ENCODE data around the gene ACER3. TPM values are rescaled to one million over a fixed set of nuclear protein-coding genes. Genes with fewer than 3 reads are reported as not detected.
"Not testable (repeated sequence)": the region's sequence is repeated elsewhere in the genome, so short reads cannot be mapped to it uniquely, and the experiment has no call there.

Gene ACER3
- total RNA-seq, 4 donors from 2014 or later, result 20.5 to 30.6 (median 23.0) TPM

DNA sequence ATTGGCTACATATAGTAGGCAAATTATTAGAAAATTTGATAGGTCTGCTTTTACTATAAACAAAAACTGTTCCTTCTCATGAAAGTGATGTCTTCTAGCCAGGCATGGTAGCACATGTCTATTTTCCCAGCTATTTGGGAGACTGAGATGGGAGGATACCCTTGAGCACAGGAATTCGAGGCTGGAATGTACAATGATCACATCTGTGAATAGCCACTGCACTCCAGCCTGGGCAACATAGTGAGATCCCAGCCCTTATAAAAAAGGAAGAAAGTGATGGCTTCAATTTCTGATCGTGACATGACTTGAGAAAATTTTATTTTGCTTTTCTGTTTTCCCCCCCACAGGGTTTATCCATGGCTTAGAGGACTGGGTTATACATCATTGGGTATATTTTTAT lies 154.0 kb downstream of the ACER3 start:
- no peaks in the 10 kb centered on the region for H3K9me3 ChIP-seq
- DNase-seq (ENCODE audit: low spot score in 2 of 2), result no peak
- H3K27ac ChIP-seq, result no peak overlapping the region
- no peaks in the 10 kb centered on the region for H3K27me3 ChIP-seq
- H3K4me3 ChIP-seq, result no peak overlapping the region
- 95 to 100% methylated on average over 2 of the region's 2 CpGs for WGBS, 2 donors
- H3K36me3 ChIP-seq, result peaks cover 0 to 42% (median 0%) of the 10 kb centered on the region in 3 donors
- TF ChIP-seq POLR2A (IDR thresholded peaks at IDR 0.05) (no peak), EP300 (IDR thresholded peaks at IDR 0.05) (no peak)
- TF ChIP-seq, protein P1, sequence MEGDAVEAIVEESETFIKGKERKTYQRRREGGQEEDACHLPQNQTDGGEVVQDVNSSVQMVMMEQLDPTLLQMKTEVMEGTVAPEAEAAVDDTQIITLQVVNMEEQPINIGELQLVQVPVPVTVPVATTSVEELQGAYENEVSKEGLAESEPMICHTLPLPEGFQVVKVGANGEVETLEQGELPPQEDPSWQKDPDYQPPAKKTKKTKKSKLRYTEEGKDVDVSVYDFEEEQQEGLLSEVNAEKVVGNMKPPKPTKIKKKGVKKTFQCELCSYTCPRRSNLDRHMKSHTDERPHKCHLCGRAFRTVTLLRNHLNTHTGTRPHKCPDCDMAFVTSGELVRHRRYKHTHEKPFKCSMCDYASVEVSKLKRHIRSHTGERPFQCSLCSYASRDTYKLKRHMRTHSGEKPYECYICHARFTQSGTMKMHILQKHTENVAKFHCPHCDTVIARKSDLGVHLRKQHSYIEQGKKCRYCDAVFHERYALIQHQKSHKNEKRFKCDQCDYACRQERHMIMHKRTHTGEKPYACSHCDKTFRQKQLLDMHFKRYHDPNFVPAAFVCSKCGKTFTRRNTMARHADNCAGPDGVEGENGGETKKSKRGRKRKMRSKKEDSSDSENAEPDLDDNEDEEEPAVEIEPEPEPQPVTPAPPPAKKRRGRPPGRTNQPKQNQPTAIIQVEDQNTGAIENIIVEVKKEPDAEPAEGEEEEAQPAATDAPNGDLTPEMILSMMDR (IDR thresholded peaks at IDR 0.05), result no peak
- no peaks in the 10 kb centered on the region for H3K4me1 ChIP-seq

DNA sequence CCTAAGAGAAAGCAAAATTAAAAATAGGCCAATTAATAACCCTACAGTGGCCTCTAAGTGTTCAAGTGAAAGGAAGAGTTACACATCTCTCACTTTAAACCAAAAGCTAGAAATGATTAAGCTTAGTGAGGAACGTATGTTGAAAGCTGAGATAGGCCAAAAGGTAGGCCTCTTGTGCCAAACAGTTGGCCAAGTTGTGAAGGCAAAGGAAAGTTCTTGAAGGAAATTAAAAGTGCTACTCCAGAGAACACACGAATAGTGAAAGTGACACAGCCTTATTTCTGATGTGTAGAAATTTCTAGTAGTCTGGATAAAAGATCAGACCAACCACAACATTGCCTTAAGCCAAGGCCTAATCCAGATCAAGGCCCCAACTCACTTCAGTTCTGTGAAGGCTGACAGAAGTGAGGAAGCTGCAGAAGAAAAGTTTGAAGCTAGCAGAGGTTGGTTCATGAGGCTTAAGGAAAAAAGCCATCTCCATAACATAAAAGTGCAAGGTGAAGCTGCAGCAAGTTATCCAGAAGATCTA lies 157.7 kb downstream of the ACER3 start:
- H3K9me3 ChIP-seq; H3K4me3 ChIP-seq; DNase-seq (ENCODE audit: low spot score in 2 of 2); H3K4me1 ChIP-seq; H3K27ac ChIP-seq; H3K27me3 ChIP-seq: not testable (repeated sequence)
- H3K36me3 ChIP-seq, result peaks cover 0 to 41% (median 0%) of the 10 kb centered on the region in 3 donors
- WGBS, 2 donors, result 95 to 96% methylated on average over 2 of the region's 2 CpGs

DNA sequence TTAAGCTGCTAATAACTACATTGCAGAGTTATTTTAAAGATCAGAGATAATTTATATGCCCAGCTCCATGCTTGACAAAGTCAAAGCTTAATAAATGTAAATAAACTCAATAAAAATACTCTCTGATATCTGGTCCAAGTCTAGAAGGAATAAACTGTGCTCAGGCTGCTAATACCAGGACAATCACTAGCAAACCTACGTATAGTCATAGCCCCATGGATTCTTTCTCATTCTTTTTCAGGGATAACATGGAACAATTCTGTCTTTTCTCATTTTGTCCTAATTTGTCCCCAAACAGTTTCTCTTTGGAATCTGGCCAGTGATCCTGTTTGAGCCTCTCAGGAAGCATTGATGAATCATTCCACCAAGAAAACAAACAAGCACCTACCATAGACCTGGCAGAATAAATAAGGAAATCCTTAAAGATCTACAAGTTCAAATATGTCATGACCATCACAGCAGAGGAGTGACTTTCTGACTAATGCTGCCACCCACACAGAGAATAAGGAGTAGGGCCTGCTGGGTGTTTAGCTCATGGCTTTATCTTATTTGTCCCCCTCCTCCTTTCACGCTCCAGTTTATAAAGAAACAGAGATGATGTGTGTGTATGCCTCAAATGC lies 159.4 kb downstream of the ACER3 start:
- Histone ChIP-seq H3K4me3 (no peak overlapping the region), H3K4me1 (no peaks in the 10 kb centered on the region), H3K27ac (no peak overlapping the region), H3K36me3 (peaks cover 0 to 41% (median 0%) of the 10 kb centered on the region in 3 donors), H3K27me3 (no peaks in the 10 kb centered on the region), H3K9me3 (no peaks in the 10 kb centered on the region)
- DNase-seq (ENCODE audit: low spot score in 2 of 2), result no peak
- TF ChIP-seq EP300 (IDR thresholded peaks at IDR 0.05), result no peak
- no peak for TF ChIP-seq POLR2A (IDR thresholded peaks at IDR 0.05)
- WGBS, 2 donors, result 74 to 76% methylated on average over 2 of the region's 2 CpGs

DNA sequence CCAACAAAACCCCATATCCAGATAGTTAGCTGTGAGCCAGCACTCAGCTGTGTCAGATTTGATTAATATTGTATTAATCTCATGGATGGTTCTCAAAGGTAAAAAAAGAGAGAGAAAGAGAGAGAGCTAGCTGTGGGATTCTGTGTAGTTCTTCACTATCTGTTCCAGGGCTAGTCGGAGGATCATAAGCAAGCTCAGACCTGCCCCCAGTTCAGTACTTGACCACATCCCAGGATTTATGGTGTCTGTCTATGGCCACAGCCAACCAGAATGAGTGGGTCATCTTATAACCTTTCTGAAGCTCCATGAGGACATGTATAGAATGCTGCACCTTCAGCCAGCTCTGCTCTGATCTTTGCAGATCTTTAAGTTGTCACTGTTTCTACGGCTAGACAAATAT lies 160.0 kb downstream of the ACER3 start:
- no peaks in the 10 kb centered on the region for H3K9me3 ChIP-seq
- TF ChIP-seq POLR2A (IDR thresholded peaks at IDR 0.05), result no peak
- H3K27ac ChIP-seq, result no peak overlapping the region
- no peak overlapping the region for H3K4me3 ChIP-seq
- WGBS, 2 donors, result 90 to 93% methylated on average over 2 of the region's 2 CpGs
- DNase-seq (ENCODE audit: low spot score in 2 of 2), result no peak
- H3K36me3 ChIP-seq, result peaks cover 0 to 37% (median 0%) of the 10 kb centered on the region in 3 donors
- H3K4me1 ChIP-seq, result no peaks in the 10 kb centered on the region
- no peaks in the 10 kb centered on the region for H3K27me3 ChIP-seq

DNA sequence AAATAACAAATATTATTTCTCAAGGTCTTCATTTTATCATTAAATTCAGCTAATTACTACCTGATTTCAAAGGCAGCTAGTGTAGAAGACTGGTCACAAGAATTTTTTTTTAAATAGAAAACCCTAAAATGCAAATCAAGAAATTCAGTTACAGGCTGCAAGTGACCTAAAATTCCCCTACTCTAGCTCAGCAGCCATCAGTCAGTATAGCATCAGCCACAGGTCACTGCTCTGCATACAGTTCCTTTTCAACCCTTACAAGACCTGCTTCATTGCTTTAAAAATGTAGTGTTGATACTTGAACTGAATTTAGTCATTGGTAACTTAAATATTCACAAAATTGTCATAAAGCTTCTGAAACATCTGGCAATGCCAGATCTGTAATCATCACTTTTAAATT lies 164.0 kb downstream of the ACER3 start:
- no peaks in the 10 kb centered on the region for H3K27me3 ChIP-seq
- no peak for TF ChIP-seq EP300 (IDR thresholded peaks at IDR 0.05)
- TF ChIP-seq, protein P1 (IDR thresholded peaks at IDR 0.05), result no peak
- no peak for TF ChIP-seq POLR2A (IDR thresholded peaks at IDR 0.05)

DNA sequence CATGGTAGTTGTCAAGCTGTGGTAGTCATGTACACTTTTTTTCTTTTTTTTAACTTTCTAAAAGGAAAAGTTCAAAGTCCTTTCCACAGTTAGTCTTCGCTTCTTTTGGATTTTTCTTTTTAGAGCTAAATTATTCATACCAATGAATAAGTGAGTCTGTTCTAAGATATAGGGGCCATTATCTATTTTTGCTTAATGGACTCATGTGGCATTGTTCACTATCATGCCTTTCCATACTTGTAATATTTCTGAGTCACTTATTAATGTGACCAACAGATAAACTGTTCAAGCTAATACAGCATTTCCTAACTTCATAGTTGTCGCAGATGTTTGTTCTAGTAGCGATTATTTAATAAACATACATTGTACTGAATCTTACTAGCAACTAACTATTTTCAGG lies 165.5 kb downstream of the ACER3 start:
- TF ChIP-seq, protein P1 (IDR thresholded peaks at IDR 0.05), result no peak
- TF ChIP-seq POLR2A (IDR thresholded peaks at IDR 0.05), result no peak
- TF ChIP-seq EP300 (IDR thresholded peaks at IDR 0.05), result no peak
- no peak for DNase-seq (ENCODE audit: low spot score in 2 of 2)
- WGBS, 2 donors, result 63 to 64% methylated on average over 3 of the region's 3 CpGs

More for the DNA sequence above, 164.0 kb downstream of the ACER3 start:
- Histone ChIP-seq H3K27ac (no peak overlapping the region), H3K4me3 (no peak overlapping the region), H3K9me3 (no peaks in the 10 kb centered on the region), H3K4me1 (no peaks in the 10 kb centered on the region), H3K36me3 (peaks cover 0 to 11% (median 0%) of the 10 kb centered on the region in 3 donors)
- DNase-seq (ENCODE audit: low spot score in 2 of 2), result no peak

More for the DNA sequence above, 165.5 kb downstream of the ACER3 start:
- Histone ChIP-seq H3K27me3 (peaks cover 0 to 3% of the 10 kb centered on the region in 2 donors), H3K27ac (no peak overlapping the region), H3K4me1 (no peaks in the 10 kb centered on the region), H3K9me3 (no peaks in the 10 kb centered on the region), H3K36me3 (no peaks in the 10 kb centered on the region), H3K4me3 (no peak overlapping the region)
